Activated T-cell treated with anti-CD3 and anti-CD28 coated beads for 24 hours (primary cell): Measurements from ENCODE around the gene KRT86.
"Not testable (repeated sequence)": the region's sequence is repeated elsewhere in the genome, so short reads cannot be mapped to it uniquely, and the experiment has no call there.

ENCODE experiments used
- DNase-seq: peaks from one replicate; pipeline ENCODE4 v3.0.0-alpha.2; 2020; ENCODE audit warnings: low read depth

KRT86 gene

GRCh38 chr12:52267699-52268098 lies 6.7 kb upstream of the KRT86 start:
- DNase-seq = no peak

- no peak for DNase-seq
Measured at GRCh38 chr12:52268212-52268611, 6.2 kb upstream of the KRT86 start.

GRCh38 chr12:52270541-52271070 lies 3.8 kb upstream of the KRT86 start:
- no peak for DNase-seq

GRCh38 chr12:52271158-52271557 lies 3.3 kb upstream of the KRT86 start:
- DNase-seq = no peak

- no peak for DNase-seq
Measured at GRCh38 chr12:52275686-52276085, 1.2 kb downstream of the KRT86 start.

- no peak for DNase-seq
Measured at GRCh38 chr12:52277486-52278245, 3.2 kb downstream of the KRT86 start.

- peak; percentile 66 for DNase-seq
Measured at GRCh38 chr12:52278575-52279421, 4.4 kb downstream of the KRT86 start.

GRCh38 chr12:52279422-52280318 lies 5.2 kb downstream of the KRT86 start:
- DNase-seq = no peak

- DNase-seq = no peak
Measured at GRCh38 chr12:52280319-52280795, 5.9 kb downstream of the KRT86 start.

- DNase-seq = no peak
Measured at GRCh38 chr12:52280796-52281560, 6.5 kb downstream of the KRT86 start.

GRCh38 chr12:52284562-52285171 lies 10.2 kb downstream of the KRT86 start:
- DNase-seq = no peak

GRCh38 chr12:52285172-52285745 lies 10.8 kb downstream of the KRT86 start:
- no peak for DNase-seq

- DNase-seq = no peak
Measured at GRCh38 chr12:52285851-52286530, 11.5 kb downstream of the KRT86 start.

- DNase-seq = not testable (repeated sequence)
Measured at GRCh38 chr12:52286857-52287785, 12.7 kb downstream of the KRT86 start.

- DNase-seq = not testable (repeated sequence)
Measured at GRCh38 chr12:52287816-52288805, 13.7 kb downstream of the KRT86 start.

- DNase-seq = not testable (repeated sequence)
Measured at GRCh38 chr12:52290483-52291134, 16.2 kb downstream of the KRT86 start.
